ENCODE results near the gene SLC25A13. TPM values are rescaled to one million over a fixed set of nuclear protein-coding genes. Genes with fewer than 3 reads are reported as not detected.

The SLC25A13 gene
- total RNA-seq, 1 experiment from 2014 or later, result 71.7 TPM

- Histone ChIP-seq H3K14ac (ENCODE audit: insufficient read depth, low read length) (no peak overlapping the region), H2BK12ac (ENCODE audit: insufficient read length, low read depth, low read length) (no peak overlapping the region), H3K9ac (ENCODE audit: extremely low read depth, insufficient read length, low read length) (no peak overlapping the region), H3K4me2 (ENCODE audit: insufficient read depth, insufficient read length, low read length) (no peak overlapping the region), H2BK5ac (ENCODE audit: insufficient read length, low read length) (no peak overlapping the region), H3K56ac (ENCODE audit: insufficient read length, low read depth, low read length) (no peak overlapping the region), H3K79me1 (ENCODE audit: insufficient read depth, low read depth, low read length, poor library complexity, severe bottlenecking) (no peaks in the 10 kb centered on the region), H3K27me3 (ENCODE audit: insufficient read depth, low read length) (no peaks in the 10 kb centered on the region), H2AFZ (ENCODE audit: low read length) (no peak overlapping the region), H3K23ac (ENCODE audit: insufficient read length, low read depth, low read length) (no peak overlapping the region), H4K20me1 (ENCODE audit: control insufficient read depth, insufficient read depth, insufficient read length) (no peaks in the 10 kb centered on the region), H3K9me3 (ENCODE audit: control insufficient read depth, low read depth, low read length) (no peaks in the 10 kb centered on the region), H3K18ac (ENCODE audit: insufficient read length, low read depth, low read length) (no peak overlapping the region), H4K8ac (replicated peaks; ENCODE audit: insufficient read length, low read depth, low read length) (no peak overlapping the region), H2AK5ac (ENCODE audit: insufficient read length, low read length) (no peak overlapping the region), H2BK120ac (ENCODE audit: low read depth, low read length, poor library complexity, severe bottlenecking) (no peak overlapping the region), H3K79me2 (ENCODE audit: insufficient read depth, low read length) (no peaks in the 10 kb centered on the region), H2BK20ac (ENCODE audit: low read depth, low read length, poor library complexity, severe bottlenecking) (no peak overlapping the region), H3K4ac (ENCODE audit: low read depth, low read length) (no peak overlapping the region), H2BK15ac (ENCODE audit: low read depth, low read length) (no peak overlapping the region), H4K5ac (ENCODE audit: insufficient read length, low read depth, low read length) (no peak overlapping the region), H4K91ac (ENCODE audit: insufficient read length, low read depth, low read length) (no peak overlapping the region), H3K23me2 (ENCODE audit: insufficient read length, low read depth, low read length, poor library complexity, severe bottlenecking) (no peaks in the 10 kb centered on the region), H3K27ac (ENCODE audit: insufficient read length, low read depth, low read length) (no peak overlapping the region), H3T11ph (ENCODE audit: low read length) (no peak overlapping the region), H3K4me1 (ENCODE audit: insufficient read depth, low read length) (no peaks in the 10 kb centered on the region)
- Mint-ChIP-seq H3K27ac (no peak overlapping the region), H3K9me3 (no peaks in the 10 kb centered on the region), H3K4me1 (peaks cover 0 to 2% of the 10 kb centered on the region in 2 experiments; a peak in 2 of 4 replicates), H3K4me3 (no peak overlapping the region), H3K27me3 (ENCODE audit: low read depth) (no peaks in the 10 kb centered on the region), H3K36me3 (ENCODE audit: insufficient read depth in 1 of 3, low read depth in 3 of 3) (peaks cover 2 to 11% (median 10%) of the 10 kb centered on the region in 3 experiments; a peak in 6 of 7 replicates)
- no peak for TF ChIP-seq CTCF (conservative IDR thresholded peaks at IDR 0.05)
- DNase-seq, result no peak
- WGBS (ENCODE audit: extremely low coverage, insufficient read length, low lambda C conversion rate), result no CpG with 5 or more reads among the region's 1 CpG
Measured at GRCh38 chr7:96237040-96237439, 84.9 kb downstream of the SLC25A13 start.

Data from H9 (cell line).